NCI-H446 (cell line): ENCODE results near the gene TRMT2A.
"Not testable (repeated sequence)": the region's sequence is repeated elsewhere in the genome, so short reads cannot be mapped to it uniquely, and the experiment has no call there.

Experiments
- DNase-seq, 2 experiments: peaks; one replicate each; lab custom pipeline; 2025; lab: John Stamatoyannopoulos, UW

The TRMT2A gene

DNA sequence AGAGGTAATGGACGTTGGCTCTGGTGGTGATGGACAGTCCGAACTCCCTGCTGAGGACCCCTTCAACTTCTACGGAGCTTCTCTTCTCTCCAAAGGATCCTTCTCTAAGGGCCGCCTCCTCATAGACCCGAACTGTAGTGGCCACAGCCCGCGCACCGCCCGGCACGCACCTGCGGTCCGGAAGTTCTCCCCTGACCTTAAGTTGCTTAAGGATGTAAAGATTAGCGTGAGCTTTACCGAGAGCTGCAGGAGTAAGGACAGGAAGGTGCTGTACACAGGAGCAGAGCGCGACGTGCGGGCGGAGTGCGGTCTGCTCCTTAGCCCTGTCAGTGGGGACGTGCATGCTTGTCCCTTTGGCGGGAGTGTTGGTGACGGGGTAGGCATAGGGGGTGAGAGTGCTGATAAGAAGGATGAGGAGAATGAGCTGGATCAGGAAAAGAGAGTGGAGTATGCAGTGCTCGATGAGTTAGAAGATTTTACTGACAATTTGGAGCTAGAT is 30.9 kb downstream of the TRMT2A start:
- DNase-seq = no peak

DNA sequence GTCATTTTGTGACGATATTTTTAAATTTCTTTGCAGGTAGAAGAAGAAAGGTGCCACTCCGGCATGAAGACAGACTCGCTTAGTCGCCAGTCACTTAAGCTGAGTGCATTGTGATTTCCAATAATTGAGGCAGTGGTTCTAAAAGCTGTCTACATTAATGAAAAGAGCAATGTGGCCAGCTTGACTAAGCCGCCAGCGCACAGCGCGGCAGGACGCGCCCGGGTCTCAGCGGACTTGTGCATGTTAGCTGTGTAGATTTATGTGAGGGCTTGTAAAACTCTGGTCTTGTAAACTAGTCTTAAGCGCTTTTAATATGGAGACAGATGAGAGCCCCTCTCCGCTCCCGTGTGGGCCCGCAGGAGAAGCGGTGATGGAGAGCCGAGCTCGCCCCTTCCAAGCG is 31.4 kb downstream of the TRMT2A start:
- DNase-seq = no peak

DNA sequence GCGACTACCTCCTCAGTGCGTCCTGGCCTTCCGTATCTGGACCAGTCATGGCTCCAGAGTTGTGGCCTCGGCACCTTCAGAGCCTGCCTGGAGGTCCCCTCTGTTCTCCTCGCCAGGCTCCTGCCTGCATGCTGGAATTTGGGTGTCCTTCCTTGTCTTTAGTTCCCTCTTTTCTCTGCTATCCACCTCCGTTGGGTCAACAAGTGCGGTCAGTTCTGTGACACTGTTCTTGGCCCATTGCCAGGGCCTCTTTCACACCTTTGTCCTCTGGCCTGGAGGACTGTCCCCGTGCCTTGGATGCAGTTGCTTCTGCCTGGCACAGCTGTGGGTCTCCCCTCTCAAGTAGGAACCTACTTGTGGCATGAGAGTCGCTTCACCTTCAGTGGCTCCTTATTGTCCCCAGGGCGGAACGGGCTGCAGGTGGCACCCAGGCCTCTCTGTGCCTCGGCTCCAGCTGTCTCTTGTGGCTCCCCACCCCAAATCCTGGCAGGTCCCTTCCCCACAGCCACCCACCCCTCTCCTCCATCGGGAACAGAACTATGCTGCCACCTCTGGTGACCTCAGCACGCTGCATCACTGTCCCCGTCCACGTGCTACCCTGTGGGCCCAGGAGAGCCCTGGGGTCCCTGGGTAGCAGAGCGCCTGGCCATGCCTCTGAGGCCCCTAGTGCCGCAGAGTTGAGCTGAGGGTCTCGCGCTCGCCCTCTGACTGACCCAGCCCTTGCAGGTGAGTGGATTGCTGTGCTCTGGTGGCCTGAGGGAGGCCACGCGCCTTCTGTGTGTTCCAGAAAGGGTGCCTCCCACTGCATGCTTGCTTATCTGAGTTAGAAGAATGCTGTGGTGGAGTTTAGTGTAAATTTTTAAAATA is 32.2 kb downstream of the TRMT2A start:
- DNase-seq = no peak

DNA sequence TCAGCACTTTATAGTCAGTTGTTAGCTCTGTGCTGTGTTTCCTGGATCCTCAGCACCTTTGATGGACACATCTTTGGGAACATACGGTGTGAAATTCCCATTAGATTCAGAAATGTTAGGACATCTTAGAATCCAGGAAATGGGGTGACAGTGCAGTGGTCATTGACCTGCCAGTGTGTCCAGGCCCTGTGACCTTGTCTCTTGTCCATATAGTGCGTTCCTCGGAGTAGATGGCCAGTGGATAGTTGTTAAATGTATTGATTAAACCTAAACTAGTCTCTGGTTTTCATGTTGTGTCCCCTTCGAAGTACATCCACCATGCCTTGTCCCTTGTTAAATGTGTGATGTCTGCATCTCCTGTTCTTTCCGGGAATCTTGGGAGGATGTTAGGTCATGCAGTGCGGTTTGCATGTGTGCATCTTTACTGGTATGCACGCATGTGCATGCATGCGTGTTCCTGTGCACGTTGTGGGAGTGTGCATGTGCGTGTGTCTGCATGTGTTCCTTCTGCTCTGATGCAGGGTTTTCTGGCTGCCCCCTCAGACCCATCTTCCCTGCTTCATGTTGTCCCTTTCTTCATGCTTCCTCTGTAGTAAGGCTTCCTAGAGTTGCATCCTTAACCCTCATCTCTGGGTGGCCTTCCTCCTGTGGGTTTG is 33.0 kb downstream of the TRMT2A start:
- no peak for DNase-seq

DNA sequence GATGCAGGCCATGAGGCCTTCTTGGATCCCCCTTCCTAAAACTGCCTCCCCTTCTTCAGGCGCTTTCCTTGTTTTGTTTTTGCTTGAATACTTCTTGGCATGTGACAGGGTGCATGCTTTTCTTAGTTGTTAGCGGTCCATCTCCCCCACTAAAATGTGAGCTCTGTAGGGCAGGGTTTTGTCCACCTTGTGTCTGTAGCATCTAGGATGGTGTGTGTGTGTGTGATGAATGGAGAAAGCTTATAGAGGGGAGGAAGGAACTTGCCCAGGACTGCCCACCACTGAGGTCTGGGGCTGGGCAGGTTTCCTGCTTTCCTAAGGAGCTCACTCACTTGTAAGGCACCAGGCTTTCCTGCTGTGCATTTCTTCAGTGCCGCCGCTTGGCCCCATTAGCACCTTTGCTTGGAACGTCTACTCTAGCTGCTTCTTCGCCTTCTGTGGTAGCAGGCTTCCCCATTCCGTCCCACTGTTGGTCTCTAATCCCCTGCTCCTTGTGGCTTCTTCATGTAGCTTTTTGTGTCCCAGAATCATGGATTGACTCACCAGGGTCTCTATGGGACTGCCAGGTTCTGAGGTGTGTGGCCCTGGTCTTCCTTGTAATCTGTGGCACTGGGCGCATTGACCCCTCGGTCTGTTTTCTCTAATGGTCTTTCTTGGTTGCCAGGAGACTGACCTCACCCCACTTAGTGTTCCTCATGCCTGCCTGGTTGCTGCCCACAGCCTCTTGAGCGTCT is 33.7 kb downstream of the TRMT2A start:
- DNase-seq = no peak

DNA sequence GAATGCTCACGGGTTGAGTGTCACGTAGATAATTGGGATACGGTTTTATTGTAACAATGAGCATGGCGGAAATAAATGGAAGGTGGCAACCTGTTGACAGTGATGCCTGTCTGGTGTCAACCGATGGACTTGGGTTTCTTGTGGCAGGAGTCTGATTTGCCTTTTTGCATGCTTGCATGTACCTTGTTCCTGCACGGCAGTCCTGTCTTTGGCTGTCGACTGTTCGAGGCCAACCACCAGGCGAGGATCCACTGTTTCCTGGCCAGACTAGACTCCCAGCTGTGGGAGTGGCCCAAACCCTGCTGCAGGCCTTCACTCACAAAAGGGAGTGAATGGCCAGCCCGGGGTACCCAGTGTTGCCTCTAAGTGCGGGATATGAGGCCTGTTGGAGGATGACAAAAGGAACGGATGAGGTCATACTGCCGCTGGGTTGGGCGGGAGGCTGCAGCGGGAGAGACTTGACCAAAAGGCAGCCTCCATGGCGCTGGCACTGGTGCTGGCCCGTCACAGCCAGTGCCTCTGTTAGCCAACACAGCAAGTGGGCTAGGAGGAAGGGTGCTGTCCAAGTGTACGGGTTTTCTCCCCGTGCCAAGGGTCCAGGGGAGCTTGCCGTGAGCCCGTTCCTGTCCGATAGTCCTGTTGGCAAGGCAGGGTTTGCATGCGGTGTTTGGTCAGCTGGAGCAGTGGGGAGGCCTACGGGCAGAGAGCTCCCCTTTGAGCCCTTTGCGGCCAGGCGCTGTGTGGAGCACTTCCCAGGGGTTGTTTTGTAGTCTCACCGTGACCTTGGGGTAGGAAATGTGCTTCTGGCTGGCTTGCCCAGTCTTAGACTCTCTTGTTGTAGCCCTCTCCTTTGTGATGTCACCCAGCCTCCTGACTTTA is 36.0 kb downstream of the TRMT2A start:
- peak in 1 of 2 experiments; percentile 38 for DNase-seq

DNA sequence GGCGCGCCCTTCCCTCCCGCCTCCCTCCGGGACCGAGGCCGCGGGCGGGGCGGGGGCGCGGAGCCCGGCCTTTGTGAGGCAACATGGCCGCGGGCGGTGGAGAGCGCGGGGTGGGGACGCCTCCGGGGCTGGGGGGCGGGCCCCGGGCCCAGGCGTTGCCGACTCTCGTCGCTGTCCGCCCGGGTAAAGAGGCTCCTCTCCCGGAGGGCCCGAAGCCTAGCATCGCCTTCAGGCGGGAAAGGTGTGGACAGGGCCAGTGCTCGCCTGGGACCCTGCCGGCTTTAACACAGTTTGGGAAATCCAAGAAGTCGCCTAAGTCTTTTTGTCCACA is 36.6 kb downstream of the TRMT2A start:
- DNase-seq = peak; percentile 38 to 82

DNA sequence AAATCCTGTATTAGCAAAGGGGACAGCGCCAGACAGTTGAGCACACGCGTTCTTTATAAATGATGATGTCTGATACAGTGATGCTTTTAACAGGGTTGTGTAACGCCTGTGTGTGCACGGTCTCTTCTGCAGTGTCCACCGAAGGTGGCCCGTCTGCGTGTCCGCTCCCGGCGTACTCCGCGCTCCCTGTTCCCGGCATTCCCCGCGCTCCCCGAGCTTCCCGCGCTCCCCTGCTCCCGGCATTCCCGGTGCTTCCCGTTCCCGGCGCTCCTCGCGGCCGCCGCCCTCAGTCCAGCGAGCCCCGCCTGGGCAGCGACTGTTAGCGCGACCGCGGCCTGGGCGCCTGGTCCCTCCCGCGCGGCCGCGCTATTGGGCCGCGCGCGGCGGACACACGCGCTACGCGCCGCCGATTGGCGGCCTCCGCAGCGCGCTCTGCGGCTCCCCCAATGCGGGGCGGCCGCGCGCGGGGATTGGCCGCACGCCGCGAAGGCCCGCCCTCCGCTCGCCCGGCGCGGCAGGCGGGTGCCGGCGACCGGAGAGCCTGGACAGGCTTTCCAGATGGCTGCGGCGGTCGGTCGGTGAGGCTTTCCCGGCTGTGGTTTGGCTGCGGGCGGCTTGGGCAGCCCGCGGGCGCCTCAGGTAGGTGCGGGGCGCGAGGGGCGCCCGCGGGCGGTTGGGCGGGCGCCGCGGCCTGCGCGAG is 37.1 kb downstream of the TRMT2A start, which contains the start of gene DGCR8:
TSS of gene DGCR8 (plus strand) at position 497 of the 700 bp plus-strand sequence. CDS start 5,723 bp downstream, outside the sequence.
- DNase-seq = peak; percentile 95 to 98

DNA sequence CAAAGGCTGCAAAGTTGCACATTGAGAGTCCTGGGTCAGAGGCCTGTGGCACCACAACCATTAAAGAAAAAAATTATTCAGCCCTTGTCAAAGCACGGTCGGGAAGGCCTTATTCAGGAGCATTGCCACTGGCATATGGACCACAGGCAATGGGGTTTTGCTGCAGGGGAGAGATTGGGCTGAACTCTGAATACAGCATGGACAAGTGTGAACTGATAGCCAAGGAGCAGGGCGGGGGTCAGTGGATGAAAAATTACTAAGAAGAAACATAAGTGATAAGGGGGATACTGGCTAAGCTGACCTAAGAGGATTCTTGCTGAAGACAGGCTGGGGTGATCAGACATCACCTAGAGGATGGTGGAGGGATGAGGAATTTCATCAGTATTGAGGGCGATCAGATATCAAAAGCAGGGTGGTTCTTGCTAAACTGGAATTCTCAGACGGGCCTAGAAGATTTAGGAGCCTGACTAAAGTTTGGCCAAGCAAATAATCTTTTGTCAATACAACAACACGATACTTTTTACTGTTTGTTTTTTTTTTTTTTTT is 40.3 kb downstream of the TRMT2A start:
- DNase-seq = no peak

DNA sequence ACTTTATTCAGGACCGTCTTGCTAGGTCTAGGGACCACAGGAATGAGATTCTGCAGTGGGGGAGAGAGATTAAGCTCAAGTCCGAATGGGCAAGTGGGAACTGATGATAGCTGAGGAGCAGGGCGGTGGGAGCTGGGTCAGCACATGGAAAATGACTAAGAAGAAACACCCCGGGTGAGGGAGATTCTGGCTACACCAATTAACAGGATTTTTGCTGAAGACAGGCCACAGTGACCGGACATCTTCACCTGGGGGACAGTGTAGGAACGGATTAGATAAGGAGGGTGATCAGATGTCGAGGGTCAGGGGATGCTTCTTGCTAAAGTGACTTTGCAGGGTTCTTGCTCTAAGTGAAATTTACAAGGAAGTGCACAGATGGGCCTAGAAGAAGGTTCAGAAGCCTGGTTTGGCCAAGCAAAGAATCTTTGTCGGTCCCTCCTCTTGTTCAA is 45.5 kb downstream of the TRMT2A start:
- no peak for DNase-seq

DNA sequence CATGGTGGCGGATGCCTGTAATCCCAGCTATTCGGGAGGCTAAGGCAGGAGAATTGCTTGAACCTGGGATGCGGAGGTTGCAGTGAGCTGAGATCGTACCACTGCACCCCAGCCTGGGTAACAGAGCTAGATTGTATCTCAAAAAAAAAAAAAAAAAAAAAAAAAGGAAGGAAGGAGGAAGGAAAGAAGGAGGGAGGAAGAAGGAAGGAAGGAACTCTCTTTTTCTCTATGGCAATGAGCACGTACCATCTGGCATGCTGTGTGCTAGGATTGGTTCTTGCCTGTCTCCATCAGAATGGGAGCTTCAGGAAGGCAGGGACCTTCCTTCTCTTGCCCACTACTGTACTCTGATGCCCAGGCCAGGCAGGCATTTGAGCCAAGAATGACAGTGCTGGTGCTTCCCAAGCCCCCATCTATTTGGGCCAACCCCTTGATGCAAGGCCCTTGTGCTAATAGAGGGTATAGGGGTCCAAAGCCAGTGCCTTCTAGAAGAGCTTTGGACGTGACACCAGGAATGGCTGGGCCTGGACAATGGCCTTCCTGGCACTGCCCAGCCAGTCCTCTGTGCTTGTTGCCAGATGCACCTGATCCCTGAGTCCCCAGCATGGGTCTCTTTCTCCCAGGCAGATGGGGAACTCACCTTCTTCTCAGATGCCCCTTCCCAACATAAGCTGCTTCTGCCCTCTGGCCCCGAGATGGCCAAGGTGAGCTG is 47.5 kb downstream of the TRMT2A start:
- no peak for DNase-seq

DNA sequence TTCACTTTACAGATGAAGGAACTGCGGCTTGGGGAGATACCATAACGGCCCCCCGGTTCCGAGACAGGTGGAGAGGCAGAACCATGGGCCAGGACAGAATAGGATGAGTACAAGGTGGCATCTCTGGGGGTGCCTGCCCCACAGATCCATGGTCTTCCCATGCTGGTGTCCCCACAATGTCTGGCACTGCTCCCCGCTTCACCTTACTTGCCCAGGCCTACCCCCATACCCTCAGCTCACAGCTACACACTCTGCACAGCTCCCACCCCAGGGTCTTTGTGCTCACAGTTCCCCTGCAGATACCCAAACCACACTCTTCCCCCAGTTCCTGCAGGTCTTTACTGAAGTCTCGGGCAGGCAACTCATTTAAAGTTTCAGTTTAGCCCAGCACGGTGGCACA is 48.4 kb downstream of the TRMT2A start:
- DNase-seq = no peak

DNA sequence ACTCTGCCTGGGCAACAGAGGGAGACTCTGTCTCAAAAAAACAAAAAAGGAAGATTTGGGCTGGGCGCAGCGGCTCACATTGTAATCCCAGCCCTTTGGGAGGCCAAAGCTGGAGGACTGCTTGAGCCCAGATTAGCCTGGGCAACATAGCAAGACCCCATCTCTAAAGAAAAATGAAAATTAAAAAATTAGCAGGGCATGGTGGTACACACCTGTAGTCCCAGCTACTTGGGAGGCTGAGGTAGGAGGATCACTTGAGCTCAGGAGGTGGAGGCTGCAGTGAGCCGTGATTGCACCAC is 49.7 kb downstream of the TRMT2A start:
- not testable (repeated sequence) for DNase-seq

DNA sequence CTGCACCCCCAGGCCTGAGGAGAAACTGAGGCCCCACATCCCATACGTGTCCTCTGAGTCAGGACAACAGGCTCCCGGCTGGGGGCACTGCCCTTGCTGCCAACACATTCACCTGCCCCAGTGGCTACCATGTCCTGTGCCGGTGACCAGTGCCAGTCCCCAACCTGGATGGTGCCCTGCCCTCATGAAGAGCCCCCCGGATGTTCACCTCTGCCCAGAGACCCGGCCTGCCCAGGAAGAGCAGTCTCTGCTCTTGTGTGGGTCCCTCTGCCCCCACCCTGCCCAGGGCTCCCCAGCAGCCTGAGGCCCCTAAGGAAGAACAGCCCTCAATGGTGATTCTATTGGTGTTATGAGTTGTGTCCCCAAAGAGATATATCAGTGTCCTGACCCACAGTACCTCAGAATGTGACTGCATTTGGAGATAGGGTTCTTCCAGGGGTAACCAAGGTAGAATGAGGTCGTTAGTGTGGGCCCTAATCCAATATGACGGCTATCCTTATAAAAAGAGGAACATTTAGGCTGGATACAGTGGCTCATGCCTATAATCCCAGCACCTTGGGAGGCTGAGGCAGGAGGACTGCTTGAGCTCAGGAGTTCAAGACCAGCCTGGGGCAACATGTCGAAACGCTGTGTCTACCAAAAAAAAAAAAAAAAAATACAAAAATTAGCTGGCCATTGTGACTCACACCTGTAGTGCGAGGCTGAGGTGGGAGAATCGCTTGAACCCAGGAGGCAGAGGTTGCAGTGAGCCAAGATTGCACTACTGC is 50.2 kb downstream of the TRMT2A start:
- no peak for DNase-seq

DNA sequence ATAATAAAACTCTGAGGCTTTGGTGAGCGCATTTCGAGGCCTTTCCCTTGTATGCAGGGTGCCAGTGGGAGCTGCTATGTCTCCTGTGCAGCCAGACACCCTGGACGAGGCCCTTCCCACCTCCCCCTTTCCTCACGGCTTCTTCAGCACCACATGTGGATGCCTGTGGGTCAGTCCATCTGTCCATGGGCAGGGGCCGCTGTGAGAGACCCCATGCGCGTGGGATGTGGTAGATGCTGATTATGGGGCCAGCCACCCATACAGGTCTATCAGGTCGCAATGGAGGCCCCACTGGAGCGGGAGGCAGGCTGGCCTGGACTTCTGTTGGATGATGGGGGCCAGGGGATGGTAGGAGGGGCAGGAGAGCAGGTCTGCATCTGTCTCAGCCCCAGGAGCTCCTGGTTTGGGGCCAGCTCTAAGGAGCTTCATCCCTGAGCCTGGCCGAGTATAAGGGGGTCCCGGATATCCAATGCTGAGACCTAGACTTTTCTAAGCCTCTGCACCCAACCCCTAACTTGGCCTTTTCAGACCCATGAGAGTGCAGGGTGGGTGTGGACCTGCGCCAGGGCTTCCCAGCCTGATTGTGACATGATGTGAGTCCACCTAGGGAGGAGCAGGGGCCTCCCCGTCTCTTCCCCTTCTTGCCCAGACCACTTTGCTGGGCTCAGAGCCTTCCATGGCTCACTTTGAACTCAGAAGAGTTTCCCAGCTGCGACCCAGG is 51.0 kb downstream of the TRMT2A start:
- DNase-seq = no peak

DNA sequence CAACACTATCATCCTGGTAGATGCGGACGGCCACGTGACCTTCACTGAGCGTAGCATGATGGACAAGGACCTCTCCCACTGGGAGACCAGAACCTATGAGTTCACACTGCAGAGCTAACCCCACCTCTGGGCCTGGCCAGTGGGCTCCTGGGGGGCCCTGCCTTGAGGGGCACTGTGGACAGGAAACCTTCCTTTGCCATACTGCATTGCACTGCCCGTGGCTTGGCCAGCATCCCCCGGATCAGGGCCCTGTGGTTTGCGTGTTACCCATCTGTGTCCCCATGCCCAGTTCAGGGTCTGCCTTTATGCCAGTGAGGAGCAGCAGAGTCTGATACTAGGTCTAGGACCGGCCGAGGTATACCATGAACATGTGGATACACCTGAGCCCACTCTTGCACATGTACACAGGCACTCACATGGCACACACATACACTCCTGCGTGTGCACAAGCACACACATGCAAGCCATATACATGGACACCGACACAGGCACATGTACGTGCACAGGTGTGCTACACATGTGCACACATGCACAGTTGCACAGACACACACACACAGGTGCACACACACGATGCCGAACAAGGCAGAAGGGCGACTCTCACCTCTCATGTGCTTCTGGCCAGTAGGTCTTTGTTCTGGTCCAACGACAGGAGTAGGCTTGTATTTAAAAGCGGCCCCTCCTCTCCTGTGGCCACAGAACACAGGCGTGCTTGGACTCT is 52.3 kb downstream of the TRMT2A start:
- no peak for DNase-seq

DNA sequence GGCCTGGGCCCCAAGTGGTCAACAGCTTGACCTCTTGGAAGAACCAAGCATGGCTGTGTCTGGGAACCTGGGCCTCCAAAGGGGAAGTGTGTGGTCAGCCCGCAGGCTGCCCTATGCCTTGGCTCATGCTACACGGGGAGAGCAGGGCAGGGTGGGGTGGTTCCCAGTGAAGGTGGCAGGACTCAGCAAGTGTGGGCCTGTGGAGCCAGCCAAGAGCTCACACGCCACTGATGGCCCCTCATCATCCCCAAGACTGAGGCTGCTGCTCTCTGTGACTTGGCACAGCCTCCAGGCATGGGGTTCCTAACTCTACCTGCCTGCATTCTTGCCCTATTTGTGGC is 52.9 kb downstream of the TRMT2A start:
- DNase-seq = no peak
